HEK293 (cell line): ENCODE results near the gene SHROOM1.

ENCODE experiments used
- CTCF ChIA-PET: fragments of 350-600 bp; formaldehyde crosslinking; extraction: SDS; loops from one replicate; lab custom pipeline; 2021; ENCODE audit warnings: antibody characterized with exemption; lab: Yijun Ruan, JAX
- POLR2A ChIA-PET: fragments of 300-600 bp; formaldehyde crosslinking; extraction: SDS; loops from one replicate; lab custom pipeline; 2020; ENCODE audit warnings: antibody characterized with exemption, inconsistent platforms; lab: Yijun Ruan, JAX
- H3K27ac ChIP-seq: fragments of 200-500 bp; sonication (Bioruptor generic); 2 replicates; pipeline ENCODE4 v1.5.1; 2014; ENCODE audit warnings: low read depth, low read length, control low read depth, inconsistent platforms; ENCODE audit errors: extremely low read depth
- H3K36me3 ChIP-seq, 2 experiments: fragments of 200-500 bp in 1 of 2; sonication (Bioruptor generic) in 1 of 2; 1 replicate in 1 of 2; 2 replicates in 1 of 2; pipeline ENCODE4 v1.5.1; 2014 to 2017; ENCODE audit warnings: inconsistent platforms in 2 of 2, low read length in 2 of 2; ENCODE audit not compliant: control insufficient read depth in 2 of 2, insufficient read depth in 1 of 2
- H3K4me1 ChIP-seq: fragments of 200-500 bp; sonication (Bioruptor generic); 2 replicates; pipeline ENCODE4 v1.5.1; 2014; ENCODE audit warnings: mild to moderate bottlenecking, low read length, inconsistent platforms; ENCODE audit not compliant: control insufficient read depth, insufficient read depth
- H3K4me3 ChIP-seq: 2 replicates; pipeline ENCODE4 v1.5.1; 2011; ENCODE audit warnings: low read depth, mild to moderate bottlenecking, control low read depth, low read length, moderate library complexity
- H3K9me3 ChIP-seq: fragments of 200-500 bp; sonication (Bioruptor generic); 2 replicates; pipeline ENCODE4 v1.5.1; 2014; ENCODE audit warnings: low read depth, low read length, inconsistent platforms; ENCODE audit not compliant: control insufficient read depth, insufficient read depth
- EGR2 ChIP-seq: fragments of 450-650 bp; formaldehyde crosslinking; IDR thresholded peaks from 2 replicates; pipeline ENCODE4 v1.5.1; 2016; ENCODE audit warnings: low read depth, missing biosample characterization, missing genetic modification characterization
- GLIS2 ChIP-seq: fragments of 450-650 bp; formaldehyde crosslinking; IDR thresholded peaks from 2 replicates; pipeline ENCODE4 v1.5.1; 2016; ENCODE audit warnings: missing biosample characterization, missing genetic modification characterization
- IKZF3 ChIP-seq: fragments of 450-650 bp; IDR thresholded peaks from 2 replicates; pipeline ENCODE4 v1.5.0; 2018; ENCODE audit warnings: missing biosample characterization, mild to moderate bottlenecking, missing genetic modification characterization, moderate library complexity
- KLF10 ChIP-seq: fragments of 450-650 bp; IDR thresholded peaks from 2 replicates; pipeline ENCODE4 v1.5.1; 2018; ENCODE audit warnings: missing biosample characterization, mild to moderate bottlenecking, missing genetic modification characterization
- ZEB2 ChIP-seq: fragments of 450-650 bp; formaldehyde crosslinking; IDR thresholded peaks from 2 replicates; pipeline ENCODE4 v1.5.1; 2016; ENCODE audit warnings: missing biosample characterization, missing genetic modification characterization
- ZFHX2 ChIP-seq: fragments of 450-650 bp; formaldehyde crosslinking; conservative IDR thresholded peaks from 2 replicates; pipeline ENCODE4 v1.5.1; 2016; ENCODE audit warnings: missing biosample characterization, missing genetic modification characterization
- ZFP3 ChIP-seq: fragments of 450-650 bp; formaldehyde crosslinking; IDR thresholded peaks from 2 replicates; pipeline ENCODE4 v1.5.1; 2016; ENCODE audit warnings: low read depth, missing biosample characterization, missing genetic modification characterization
- ZNF169 ChIP-seq: fragments of 450-650 bp; formaldehyde crosslinking; IDR thresholded peaks from 2 replicates; pipeline ENCODE4 v1.5.1; 2016; ENCODE audit warnings: missing biosample characterization, missing genetic modification characterization
- ZNF266 ChIP-seq: fragments of 450-650 bp; formaldehyde crosslinking; IDR thresholded peaks from 2 replicates; pipeline ENCODE4 v1.5.1; 2016; ENCODE audit warnings: missing biosample characterization, missing genetic modification characterization, low read depth
- ZNF433 ChIP-seq: fragments of 450-650 bp; formaldehyde crosslinking; IDR thresholded peaks from 2 replicates; pipeline ENCODE4 v1.5.1; 2016; ENCODE audit warnings: missing biosample characterization, missing genetic modification characterization, low read depth
- ZNF555 ChIP-seq: fragments of 450-650 bp; formaldehyde crosslinking; conservative IDR thresholded peaks from 2 replicates; pipeline ENCODE4 v1.5.1; 2017; ENCODE audit warnings: missing biosample characterization, mild to moderate bottlenecking, missing genetic modification characterization, inconsistent platforms
- ZNF623 ChIP-seq: fragments of 450-650 bp; formaldehyde crosslinking; IDR thresholded peaks from 2 replicates; pipeline ENCODE4 v1.5.1; 2016; ENCODE audit warnings: missing biosample characterization, missing genetic modification characterization
- ZSCAN23 ChIP-seq: fragments of 450-650 bp; formaldehyde crosslinking; IDR thresholded peaks from 2 replicates; pipeline ENCODE4 v1.5.1; 2016; ENCODE audit warnings: missing biosample characterization, missing genetic modification characterization
- ZSCAN30 ChIP-seq: fragments of 450-650 bp; IDR thresholded peaks from 2 replicates; pipeline ENCODE4 v1.5.1; 2018; ENCODE audit warnings: missing biosample characterization, mild to moderate bottlenecking, missing genetic modification characterization, moderate library complexity
- TF ChIP-seq, protein P1 (sequence below): fragments of 450-650 bp; formaldehyde crosslinking; IDR thresholded peaks from 2 replicates; pipeline ENCODE4 v1.5.1; 2016; ENCODE audit warnings: missing biosample characterization, missing genetic modification characterization
- TF ChIP-seq, protein P2 (sequence below): fragments of 450-650 bp; formaldehyde crosslinking; IDR thresholded peaks from 2 replicates; pipeline ENCODE4 v1.5.1; 2016; ENCODE audit warnings: missing biosample characterization, missing genetic modification characterization
- TF ChIP-seq, protein P3 (sequence below): fragments of 450-650 bp; formaldehyde crosslinking; IDR thresholded peaks from 2 replicates; pipeline ENCODE4 v1.5.1; 2016; ENCODE audit warnings: missing biosample characterization, missing genetic modification characterization
- TF ChIP-seq, protein P4 (sequence below): fragments of 450-650 bp; formaldehyde crosslinking; IDR thresholded peaks from 2 replicates; pipeline ENCODE4 v1.5.1; 2016; ENCODE audit warnings: missing biosample characterization, missing genetic modification characterization
- TF ChIP-seq, protein P5 (sequence below): fragments of 450-650 bp; formaldehyde crosslinking; IDR thresholded peaks from 2 replicates; pipeline ENCODE4 v1.5.1; 2017; ENCODE audit warnings: missing biosample characterization, missing genetic modification characterization
- TF ChIP-seq, protein P6 (sequence below): fragments of 450-650 bp; formaldehyde crosslinking; IDR thresholded peaks from 2 replicates; pipeline ENCODE4 v1.5.1; 2017; ENCODE audit warnings: missing biosample characterization, missing genetic modification characterization

The SHROOM1 gene

DNA sequence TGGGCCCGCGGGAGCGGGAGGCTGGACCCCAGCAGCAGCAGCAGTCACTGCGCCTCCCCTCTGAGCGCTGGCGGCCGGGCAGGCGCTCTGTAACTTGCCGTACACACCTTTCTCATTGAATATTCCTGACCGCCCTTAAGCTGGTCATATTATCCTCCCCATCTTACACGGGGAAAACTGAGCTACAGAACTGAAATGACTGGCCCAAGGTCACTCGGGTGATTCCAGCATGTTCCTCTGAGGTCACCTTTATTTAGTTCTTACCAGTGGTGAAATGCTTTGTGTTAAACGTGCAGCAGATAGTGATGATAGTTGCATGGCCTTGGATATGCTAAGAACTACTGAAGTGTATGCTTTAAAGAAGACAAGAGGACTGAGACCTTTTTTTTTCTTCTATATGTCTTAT, 36.6 kb upstream of the SHROOM1 start (continued):
- TF ChIP-seq, protein P1, sequence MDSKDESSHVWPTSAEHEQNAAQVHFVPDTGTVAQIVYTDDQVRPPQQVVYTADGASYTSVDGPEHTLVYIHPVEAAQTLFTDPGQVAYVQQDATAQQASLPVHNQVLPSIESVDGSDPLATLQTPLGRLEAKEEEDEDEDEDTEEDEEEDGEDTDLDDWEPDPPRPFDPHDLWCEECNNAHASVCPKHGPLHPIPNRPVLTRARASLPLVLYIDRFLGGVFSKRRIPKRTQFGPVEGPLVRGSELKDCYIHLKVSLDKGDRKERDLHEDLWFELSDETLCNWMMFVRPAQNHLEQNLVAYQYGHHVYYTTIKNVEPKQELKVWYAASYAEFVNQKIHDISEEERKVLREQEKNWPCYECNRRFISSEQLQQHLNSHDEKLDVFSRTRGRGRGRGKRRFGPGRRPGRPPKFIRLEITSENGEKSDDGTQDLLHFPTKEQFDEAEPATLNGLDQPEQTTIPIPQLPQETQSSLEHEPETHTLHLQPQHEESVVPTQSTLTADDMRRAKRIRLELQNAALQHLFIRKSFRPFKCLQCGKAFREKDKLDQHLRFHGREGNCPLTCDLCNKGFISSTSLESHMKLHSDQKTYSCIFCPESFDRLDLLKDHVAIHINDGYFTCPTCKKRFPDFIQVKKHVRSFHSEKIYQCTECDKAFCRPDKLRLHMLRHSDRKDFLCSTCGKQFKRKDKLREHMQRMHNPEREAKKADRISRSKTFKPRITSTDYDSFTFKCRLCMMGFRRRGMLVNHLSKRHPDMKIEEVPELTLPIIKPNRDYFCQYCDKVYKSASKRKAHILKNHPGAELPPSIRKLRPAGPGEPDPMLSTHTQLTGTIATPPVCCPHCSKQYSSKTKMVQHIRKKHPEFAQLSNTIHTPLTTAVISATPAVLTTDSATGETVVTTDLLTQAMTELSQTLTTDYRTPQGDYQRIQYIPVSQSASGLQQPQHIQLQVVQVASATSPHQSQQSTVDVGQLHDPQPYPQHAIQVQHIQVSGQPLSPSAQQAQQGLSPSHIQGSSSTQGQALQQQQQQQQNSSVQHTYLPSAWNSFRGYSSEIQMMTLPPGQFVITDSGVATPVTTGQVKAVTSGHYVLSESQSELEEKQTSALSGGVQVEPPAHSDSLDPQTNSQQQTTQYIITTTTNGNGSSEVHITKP (tag by site-specific recombination) = no peak
- TF ChIP-seq ZFHX2 (tag by site-specific recombination) (no peak), ZEB2 (tag by site-specific recombination) (no peak), ZFP3 (tag by site-specific recombination) (no peak), ZSCAN30 (tag by site-specific recombination) (no peak)
- TF ChIP-seq, protein P2, sequence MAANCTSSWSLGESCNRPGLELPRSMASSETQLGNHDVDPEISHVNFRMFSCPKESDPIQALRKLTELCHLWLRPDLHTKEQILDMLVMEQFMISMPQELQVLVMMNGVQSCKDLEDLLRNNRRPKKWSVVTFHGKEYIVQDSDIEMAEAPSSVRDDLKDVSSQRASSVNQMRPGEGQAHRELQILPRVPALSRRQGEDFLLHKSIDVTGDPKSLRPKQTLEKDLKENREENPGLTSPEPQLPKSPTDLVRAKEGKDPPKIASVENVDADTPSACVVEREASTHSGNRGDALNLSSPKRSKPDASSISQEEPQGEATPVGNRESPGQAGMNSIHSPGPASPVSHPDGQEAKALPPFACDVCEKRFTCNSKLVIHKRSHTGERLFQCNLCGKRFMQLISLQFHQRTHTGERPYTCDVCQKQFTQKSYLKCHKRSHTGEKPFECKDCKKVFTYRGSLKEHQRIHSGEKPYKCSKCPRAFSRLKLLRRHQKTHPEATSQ (tag by site-specific recombination) = no peak
- TF ChIP-seq, protein P3, sequence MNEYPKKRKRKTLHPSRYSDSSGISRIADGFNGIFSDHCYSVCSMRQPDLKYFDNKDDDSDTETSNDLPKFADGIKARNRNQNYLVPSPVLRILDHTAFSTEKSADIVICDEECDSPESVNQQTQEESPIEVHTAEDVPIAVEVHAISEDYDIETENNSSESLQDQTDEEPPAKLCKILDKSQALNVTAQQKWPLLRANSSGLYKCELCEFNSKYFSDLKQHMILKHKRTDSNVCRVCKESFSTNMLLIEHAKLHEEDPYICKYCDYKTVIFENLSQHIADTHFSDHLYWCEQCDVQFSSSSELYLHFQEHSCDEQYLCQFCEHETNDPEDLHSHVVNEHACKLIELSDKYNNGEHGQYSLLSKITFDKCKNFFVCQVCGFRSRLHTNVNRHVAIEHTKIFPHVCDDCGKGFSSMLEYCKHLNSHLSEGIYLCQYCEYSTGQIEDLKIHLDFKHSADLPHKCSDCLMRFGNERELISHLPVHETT (tag by site-specific recombination) = no peak
- TF ChIP-seq, all 188 proteins: peak for 4

DNA sequence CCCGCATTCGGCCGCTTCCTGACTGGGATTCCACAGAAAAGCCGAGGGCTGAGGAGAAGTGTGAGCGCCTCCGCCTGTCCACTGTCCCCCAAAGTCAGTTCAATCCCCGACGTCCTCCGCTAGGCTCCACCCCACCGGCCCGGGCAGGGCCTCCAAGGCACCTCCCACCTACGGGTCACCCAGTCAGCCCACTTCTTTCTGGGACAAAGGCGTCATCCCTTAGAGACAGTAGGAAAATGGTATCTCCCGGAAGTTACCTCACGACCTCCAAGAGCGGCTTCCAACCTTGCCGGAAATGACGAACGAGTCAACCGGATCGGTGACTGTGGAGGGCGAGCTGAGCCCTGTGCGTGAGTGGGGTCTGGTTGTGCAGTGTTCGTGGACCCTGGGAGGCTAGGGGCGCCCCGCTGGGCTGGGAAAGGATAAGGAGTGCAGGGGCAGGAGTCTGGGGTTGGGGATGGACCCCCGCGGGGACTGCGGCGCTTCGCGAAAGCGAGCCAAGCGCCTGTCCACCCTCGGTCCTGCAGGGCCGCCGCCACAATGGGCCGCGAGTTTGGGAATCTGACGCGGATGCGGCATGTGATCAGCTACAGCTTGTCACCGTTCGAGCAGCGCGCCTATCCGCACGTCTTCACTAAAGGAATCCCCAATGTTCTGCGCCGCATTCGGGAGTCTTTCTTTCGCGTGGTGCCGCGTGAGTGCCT, 36.0 kb upstream of the SHROOM1 start, which contains the start of the genes GDF9 and UQCRQ:
TSS of gene GDF9 (minus strand) at position 128 of the 704 bp plus-strand sequence. CDS start 1,936 bp downstream, outside the sequence.
TSS of gene UQCRQ (plus strand) at position 301 of the 704 bp plus-strand sequence. CDS start at position 541, 240 bp downstream.
- Histone ChIP-seq H3K27ac (peak within 1 kb of the TSS; percentile 50), H3K36me3 (peaks cover 13 to 36% of the 10 kb centered on the region in 2 experiments; a peak in 2 of 3 replicates), H3K9me3 (no peaks in the 10 kb centered on the region), H3K4me1 (peaks cover 6% of the 10 kb centered on the region; the same call in 1 of the 2 replicates), H3K4me3 (peak within 1 kb of the TSS; percentile 96)
- ChIA-PET POLR2A (interaction anchor here (0.7 to 2.2 kb wide), 11 partner anchors 11 to 573 kb away, joined by 3 to 12 read pairs (median 4); partner anchors contain the start of genes HSPA4 and KIF3A), CTCF (interaction anchor here (0.6 to 1.5 kb wide), 8 partner anchors 9 to 120 kb away, joined by 3 to 6 read pairs (median 4); no protein-coding TSS in a partner anchor)
- no peak for TF ChIP-seq ZNF623 (tag by site-specific recombination)
- peak; percentile 65; the same call in 1 of the 2 replicates for TF ChIP-seq IKZF3 (tag by site-specific recombination)
- peak; percentile 89 for TF ChIP-seq EGR2
- TF ChIP-seq ZNF266 (tag by site-specific recombination) = no peak
- TF ChIP-seq ZNF433 (tag by site-specific recombination) = no peak
- TF ChIP-seq, protein P4, sequence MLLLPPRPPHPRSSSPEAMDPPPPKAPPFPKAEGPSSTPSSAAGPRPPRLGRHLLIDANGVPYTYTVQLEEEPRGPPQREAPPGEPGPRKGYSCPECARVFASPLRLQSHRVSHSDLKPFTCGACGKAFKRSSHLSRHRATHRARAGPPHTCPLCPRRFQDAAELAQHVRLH (tag by site-specific recombination) = peak; percentile 95
- TF ChIP-seq GLIS2 = peak; percentile 95
- TF ChIP-seq, protein P1 (tag by site-specific recombination) = peak; percentile 99
- no peak for TF ChIP-seq ZSCAN23 (tag by site-specific recombination)
- TF ChIP-seq, protein P5, sequence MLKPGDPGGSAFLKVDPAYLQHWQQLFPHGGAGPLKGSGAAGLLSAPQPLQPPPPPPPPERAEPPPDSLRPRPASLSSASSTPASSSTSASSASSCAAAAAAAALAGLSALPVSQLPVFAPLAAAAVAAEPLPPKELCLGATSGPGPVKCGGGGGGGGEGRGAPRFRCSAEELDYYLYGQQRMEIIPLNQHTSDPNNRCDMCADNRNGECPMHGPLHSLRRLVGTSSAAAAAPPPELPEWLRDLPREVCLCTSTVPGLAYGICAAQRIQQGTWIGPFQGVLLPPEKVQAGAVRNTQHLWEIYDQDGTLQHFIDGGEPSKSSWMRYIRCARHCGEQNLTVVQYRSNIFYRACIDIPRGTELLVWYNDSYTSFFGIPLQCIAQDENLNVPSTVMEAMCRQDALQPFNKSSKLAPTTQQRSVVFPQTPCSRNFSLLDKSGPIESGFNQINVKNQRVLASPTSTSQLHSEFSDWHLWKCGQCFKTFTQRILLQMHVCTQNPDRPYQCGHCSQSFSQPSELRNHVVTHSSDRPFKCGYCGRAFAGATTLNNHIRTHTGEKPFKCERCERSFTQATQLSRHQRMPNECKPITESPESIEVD (tag by site-specific recombination) = no peak
- no peak for TF ChIP-seq KLF10 (tag by site-specific recombination)
- no peak for TF ChIP-seq ZNF169
- TF ChIP-seq ZNF555 (tag by site-specific recombination) = no peak
- TF ChIP-seq, protein P6, sequence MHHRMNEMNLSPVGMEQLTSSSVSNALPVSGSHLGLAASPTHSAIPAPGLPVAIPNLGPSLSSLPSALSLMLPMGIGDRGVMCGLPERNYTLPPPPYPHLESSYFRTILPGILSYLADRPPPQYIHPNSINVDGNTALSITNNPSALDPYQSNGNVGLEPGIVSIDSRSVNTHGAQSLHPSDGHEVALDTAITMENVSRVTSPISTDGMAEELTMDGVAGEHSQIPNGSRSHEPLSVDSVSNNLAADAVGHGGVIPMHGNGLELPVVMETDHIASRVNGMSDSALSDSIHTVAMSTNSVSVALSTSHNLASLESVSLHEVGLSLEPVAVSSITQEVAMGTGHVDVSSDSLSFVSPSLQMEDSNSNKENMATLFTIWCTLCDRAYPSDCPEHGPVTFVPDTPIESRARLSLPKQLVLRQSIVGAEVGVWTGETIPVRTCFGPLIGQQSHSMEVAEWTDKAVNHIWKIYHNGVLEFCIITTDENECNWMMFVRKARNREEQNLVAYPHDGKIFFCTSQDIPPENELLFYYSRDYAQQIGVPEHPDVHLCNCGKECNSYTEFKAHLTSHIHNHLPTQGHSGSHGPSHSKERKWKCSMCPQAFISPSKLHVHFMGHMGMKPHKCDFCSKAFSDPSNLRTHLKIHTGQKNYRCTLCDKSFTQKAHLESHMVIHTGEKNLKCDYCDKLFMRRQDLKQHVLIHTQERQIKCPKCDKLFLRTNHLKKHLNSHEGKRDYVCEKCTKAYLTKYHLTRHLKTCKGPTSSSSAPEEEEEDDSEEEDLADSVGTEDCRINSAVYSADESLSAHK (tag by site-specific recombination) = no peak
